HG03442 (cell line): ENCODE results near the gene TNNC1.

ENCODE experiments used
- ATAC-seq: cut with Tn5 transposase; IDR thresholded peaks from one replicate; pipeline ENCODE4 v1.9.1; 2021; ENCODE audit warnings: mild to moderate bottlenecking, moderate library complexity; ENCODE audit not compliant: unreplicated experiment

The TNNC1 gene

GRCh38 chr3:52432691-52433141, 21.1 kb downstream of the TNNC1 start:
- no peak for ATAC-seq

- no peak for ATAC-seq
These were observed 21.6 kb downstream of the TNNC1 start for GRCh38 chr3:52432225-52432624.

GRCh38 chr3:52431459-52432223, 22.2 kb downstream of the TNNC1 start:
- no peak for ATAC-seq

GRCh38 chr3:52430416-52430810, 23.4 kb downstream of the TNNC1 start:
- no peak for ATAC-seq

- ATAC-seq, result no peak
These were observed 23.9 kb downstream of the TNNC1 start for GRCh38 chr3:52429779-52430415.

GRCh38 chr3:52429031-52429430, 24.8 kb downstream of the TNNC1 start:
- ATAC-seq, result no peak

- ATAC-seq, result no peak
These were observed 25.5 kb downstream of the TNNC1 start for GRCh38 chr3:52428151-52429005.

- no peak for ATAC-seq
These were observed 30.7 kb downstream of the TNNC1 start for GRCh38 chr3:52423173-52423572.

- no peak for ATAC-seq
These were observed 31.2 kb downstream of the TNNC1 start for GRCh38 chr3:52422669-52423068.

GRCh38 chr3:52420388-52420787, 33.5 kb downstream of the TNNC1 start:
- ATAC-seq, result no peak

GRCh38 chr3:52415800-52416199, 38.0 kb downstream of the TNNC1 start:
- ATAC-seq, result no peak

- ATAC-seq, result no peak
These were observed 45.4 kb downstream of the TNNC1 start for GRCh38 chr3:52408466-52408865.

GRCh38 chr3:52407779-52408178, 46.1 kb downstream of the TNNC1 start:
- no peak for ATAC-seq

GRCh38 chr3:52406791-52407510, 46.9 kb downstream of the TNNC1 start:
- ATAC-seq, result no peak

- no peak for ATAC-seq
These were observed 47.6 kb downstream of the TNNC1 start for GRCh38 chr3:52406231-52406661.

- no peak for ATAC-seq
These were observed 48.2 kb downstream of the TNNC1 start for GRCh38 chr3:52405601-52406110.

- no peak for ATAC-seq
These were observed 48.8 kb downstream of the TNNC1 start for GRCh38 chr3:52405066-52405465.

GRCh38 chr3:52404391-52404790, 49.5 kb downstream of the TNNC1 start:
- ATAC-seq, result no peak

- no peak for ATAC-seq
These were observed 49.9 kb downstream of the TNNC1 start for GRCh38 chr3:52403955-52404354.

- ATAC-seq, result no peak
These were observed 50.5 kb downstream of the TNNC1 start for GRCh38 chr3:52403271-52403841.
